Muscle of leg (tissue), 11 donors: Measurements from ENCODE around the gene IFT43. TPM values are rescaled to one million over a fixed set of nuclear protein-coding genes. Genes with fewer than 3 reads are reported as not detected.
A peak's percentile ranks its signal among the peaks of the same experiment; 100 is the strongest.
"Not testable (repeated sequence)": the region's sequence is repeated elsewhere in the genome, so short reads cannot be mapped to it uniquely, and the experiment has no call there.

Experiments used
- DNase-seq: peaks from one replicate; pipeline ENCODE4 v3.0.0; 2013
- H3K27ac ChIP-seq: one replicate; pipeline ENCODE4 v1.5.1; 2013; ENCODE audit warnings: mild to moderate bottlenecking, low read length, control low read depth
- H3K27me3 ChIP-seq: one replicate; pipeline ENCODE4 v1.6.1; 2013; ENCODE audit warnings: low read length; ENCODE audit not compliant: control insufficient read depth, insufficient read depth
- H3K36me3 ChIP-seq: one replicate; pipeline ENCODE4 v1.6.1; 2013; ENCODE audit warnings: low read length; ENCODE audit not compliant: control insufficient read depth, insufficient read depth
- H3K4me1 ChIP-seq: one replicate; pipeline ENCODE4 v1.6.1; 2013; ENCODE audit warnings: low read length; ENCODE audit not compliant: control insufficient read depth, insufficient read depth
- H3K4me3 ChIP-seq: one replicate; pipeline ENCODE4 v1.5.1; 2013; ENCODE audit warnings: low read length, control low read depth
- H3K9me3 ChIP-seq: replicated peaks from 2 replicates; pipeline ENCODE4 v1.6.1; 2013; ENCODE audit warnings: low read depth, low read length; ENCODE audit not compliant: control insufficient read depth
- WGBS: methylation state at CpG from one replicate; pipeline ENCODE4 v1.1.5; 2013; ENCODE audit warnings: missing lambda C conversion rate; ENCODE audit not compliant: insufficient coverage; 5-methylcytosine and 5-hydroxymethylcytosine counted together
- polyA plus RNA-seq, 8 donors: library from polyadenylated mRNA; unstranded; fragments of 120-200 nt; gene quantifications; one replicate each; pipeline versions ENCODE4 v1.2.1 to v1.2.3, GENCODE V29; 2013; ENCODE audit warnings: inconsistent platforms in 1 of 8, low replicate concordance in 1 of 8; ENCODE audit not compliant: insufficient read length in 8 of 8, insufficient read depth in 1 of 8
- total RNA-seq: library from RNA; stranded (reverse); fragments of 120-200 nt; gene quantifications from one replicate; pipeline ENCODE4 v1.2.4, GENCODE V29; 2013

IFT43 gene
- total and polyA plus RNA-seq, 9 donors: 22.6 to 32.3 (median 27.8) TPM

- DNase-seq: no peak
Measured at GRCh38 chr14:76007379-76007778, 21.8 kb downstream of the IFT43 start.

GRCh38 chr14:76007852-76008251, 22.3 kb downstream of the IFT43 start:
- H3K27ac ChIP-seq: no peak overlapping the region
- no peak for DNase-seq
- no peak overlapping the region for H3K4me3 ChIP-seq
- H3K36me3 ChIP-seq: peaks cover 25% of the 10 kb centered on the region
- H3K4me1 ChIP-seq: peaks cover 12% of the 10 kb centered on the region
- H3K27me3 ChIP-seq: no peaks in the 10 kb centered on the region
- peaks cover 8% of the 10 kb centered on the region for H3K9me3 ChIP-seq
- WGBS: 100% methylated on average over 1 of the region's 2 CpGs

More at GRCh38 chr14:76007379-76007778, 21.8 kb downstream of the IFT43 start:
- H3K27ac ChIP-seq: no peak overlapping the region
- H3K9me3 ChIP-seq: peaks cover 8% of the 10 kb centered on the region
- peaks cover 8% of the 10 kb centered on the region for H3K4me1 ChIP-seq
- no peak overlapping the region for H3K4me3 ChIP-seq
- H3K36me3 ChIP-seq: peaks cover 25% of the 10 kb centered on the region
- no peaks in the 10 kb centered on the region for H3K27me3 ChIP-seq
- no CpG with 5 or more reads among the region's 1 CpG for WGBS

GRCh38 chr14:76009627-76010026, 24.1 kb downstream of the IFT43 start:
- WGBS: 100% methylated on average over 2 of the region's 3 CpGs
- H3K36me3 ChIP-seq: peaks cover 34% of the 10 kb centered on the region
- peaks cover 17% of the 10 kb centered on the region for H3K4me1 ChIP-seq
- not testable (repeated sequence) for H3K4me3 ChIP-seq, DNase-seq, H3K27me3 ChIP-seq, H3K9me3 ChIP-seq, H3K27ac ChIP-seq

GRCh38 chr14:76011930-76012329, 26.4 kb downstream of the IFT43 start:
- H3K4me3 ChIP-seq: no peak overlapping the region
- H3K27ac ChIP-seq: peak overlapping the region; percentile 65
- no peaks in the 10 kb centered on the region for H3K9me3 ChIP-seq
- no peak for DNase-seq
- H3K27me3 ChIP-seq: no peaks in the 10 kb centered on the region
- H3K36me3 ChIP-seq: peaks cover 24% of the 10 kb centered on the region
- H3K4me1 ChIP-seq: peaks cover 17% of the 10 kb centered on the region

- peak overlapping the region; percentile 65 for H3K27ac ChIP-seq
- 58% methylated on average over 8 of the region's 9 CpGs for WGBS
- DNase-seq: peak; percentile 80
- H3K4me3 ChIP-seq: no peak overlapping the region
- H3K27me3 ChIP-seq: no peaks in the 10 kb centered on the region
- no peaks in the 10 kb centered on the region for H3K9me3 ChIP-seq
- peaks cover 20% of the 10 kb centered on the region for H3K36me3 ChIP-seq
- peaks cover 17% of the 10 kb centered on the region for H3K4me1 ChIP-seq
Measured at GRCh38 chr14:76012354-76012753, 26.8 kb downstream of the IFT43 start.

- no CpG with 5 or more reads among the region's 1 CpG for WGBS
Measured at GRCh38 chr14:76015191-76015590, 29.6 kb downstream of the IFT43 start.

GRCh38 chr14:76015668-76016067, 30.1 kb downstream of the IFT43 start:
- Histone ChIP-seq H3K27ac (no peak overlapping the region), H3K27me3 (no peaks in the 10 kb centered on the region), H3K4me3 (no peak overlapping the region), H3K4me1 (peaks cover 17% of the 10 kb centered on the region), H3K9me3 (no peaks in the 10 kb centered on the region), H3K36me3 (peaks cover 14% of the 10 kb centered on the region)
- no peak for DNase-seq
- WGBS: 56% methylated on average over 1 of the region's 1 CpG

More at GRCh38 chr14:76015191-76015590, 29.6 kb downstream of the IFT43 start:
- no peak for DNase-seq
- Histone ChIP-seq H3K27me3 (no peaks in the 10 kb centered on the region), H3K27ac (no peak overlapping the region), H3K4me3 (no peak overlapping the region), H3K4me1 (peaks cover 17% of the 10 kb centered on the region), H3K36me3 (peaks cover 12% of the 10 kb centered on the region), H3K9me3 (no peaks in the 10 kb centered on the region)

- no peak for DNase-seq
- WGBS: 100% methylated on average over 1 of the region's 2 CpGs
- no peaks in the 10 kb centered on the region for H3K4me1 ChIP-seq
- H3K4me3 ChIP-seq: no peak overlapping the region
- H3K36me3 ChIP-seq: peaks cover 12% of the 10 kb centered on the region
- no peaks in the 10 kb centered on the region for H3K9me3 ChIP-seq
- no peak overlapping the region for H3K27ac ChIP-seq
- no peaks in the 10 kb centered on the region for H3K27me3 ChIP-seq
Measured at GRCh38 chr14:76019676-76020075, 34.1 kb downstream of the IFT43 start.

- Histone ChIP-seq H3K9me3 (no peaks in the 10 kb centered on the region), H3K27ac (no peak overlapping the region), H3K27me3 (no peaks in the 10 kb centered on the region), H3K4me3 (no peak overlapping the region), H3K4me1 (no peaks in the 10 kb centered on the region), H3K36me3 (peaks cover 12% of the 10 kb centered on the region)
- no CpG with 5 or more reads among the region's 2 CpGs for WGBS
- no peak for DNase-seq
Measured at GRCh38 chr14:76022991-76023390, 37.4 kb downstream of the IFT43 start.

- Histone ChIP-seq H3K4me1 (no peaks in the 10 kb centered on the region), H3K27me3 (no peaks in the 10 kb centered on the region), H3K4me3 (no peak overlapping the region), H3K27ac (no peak overlapping the region), H3K9me3 (no peaks in the 10 kb centered on the region), H3K36me3 (peaks cover 12% of the 10 kb centered on the region)
- WGBS: no CpG with 5 or more reads among the region's 1 CpG
- no peak for DNase-seq
Measured at GRCh38 chr14:76023757-76024156, 38.2 kb downstream of the IFT43 start.

- Histone ChIP-seq H3K27ac (no peak overlapping the region), H3K27me3 (no peaks in the 10 kb centered on the region), H3K36me3 (peaks cover 12% of the 10 kb centered on the region), H3K9me3 (no peaks in the 10 kb centered on the region), H3K4me1 (no peaks in the 10 kb centered on the region), H3K4me3 (no peak overlapping the region)
- WGBS: 80% methylated on average over 1 of the region's 4 CpGs
- DNase-seq: no peak
Measured at GRCh38 chr14:76024211-76024907, 38.8 kb downstream of the IFT43 start.
